ENCODE data around the gene POLH. TPM values are rescaled to one million over a fixed set of nuclear protein-coding genes. Genes with fewer than 3 reads are reported as not detected.
"Not testable (repeated sequence)": the region's sequence is repeated elsewhere in the genome, so short reads cannot be mapped to it uniquely, and the experiment has no call there.

POLH gene
- total and polyA plus RNA-seq, 7 experiments from 2014 or later, result 7.4 to 65.6 (median 16.8) TPM

GRCh38 chr6:43639984-43640800 lies 64.2 kb downstream of the POLH start:
- Histone ChIP-seq H3K9me3 (ENCODE audit: control insufficient read depth in 2 of 3, low read length in 3 of 3) (no peaks in the 10 kb centered on the region), H3K36me3 (ENCODE audit: control insufficient read depth in 2 of 3, insufficient read depth in 3 of 3, low read length in 3 of 3) (peaks cover 0 to 36% (median 8%) of the 10 kb centered on the region in 3 experiments), H3K4me1 (ENCODE audit: control insufficient read depth in 2 of 2, insufficient read depth in 2 of 2, low read length in 2 of 2) (peaks cover 24 to 28% of the 10 kb centered on the region in 2 donors), H3K27ac (ENCODE audit: low read depth, low read length) (no peak overlapping the region), H3K4me3 (ENCODE audit: low read length) (no peak overlapping the region), H3K27me3 (ENCODE audit: control insufficient read depth in 2 of 2, insufficient read depth in 2 of 2, low read length in 2 of 2) (no peaks in the 10 kb centered on the region)
- ATAC-seq (no peak), DNase-seq (no peak)
- Mint-ChIP-seq H3K27ac (peak overlapping the region in 1 of 9 donors; percentile 41), H3K27me3 (peaks cover 0 to 3% (median 0%) of the 10 kb centered on the region in 5 donors), H3K4me1 (peaks cover 29 to 74% (median 49%) of the 10 kb centered on the region in 7 donors), H3K4me3 (peak overlapping the region in 7 of 10 donors; percentile 10 to 100 (median 50)), H3K9me3 (peaks cover 0 to 5% (median 0%) of the 10 kb centered on the region in 11 donors), H3K36me3 (peaks cover 12 to 42% (median 33%) of the 10 kb centered on the region in 5 donors)
- CTCF ChIA-PET, result no interaction called here
- intact Hi-C loops (cut with micrococcal nuclease), result loop anchor here (5.0 to 10.0 kb wide), 3 partner anchors 163 to 1705 kb away; partner anchors contain the start of genes TJAP1 (in 1 of the 2) and UBR2 (in 1 of the 2)
- POLR2A ChIA-PET, result interaction anchor here (0.6 kb wide), 1 partner anchor 1319 kb away, joined by 5 read pairs; no protein-coding TSS in a partner anchor

- no peaks in the 10 kb centered on the region for H3K4me1 ChIP-seq (ENCODE audit: control insufficient read depth in 2 of 2, insufficient read depth in 2 of 2, low read length in 2 of 2)
- ChIA-PET POLR2A (interaction anchor here (0.6 to 1.3 kb wide), 4 partner anchors 9 to 439 kb away, joined by 3 to 4 read pairs (median 4); no protein-coding TSS in a partner anchor), CTCF (no interaction called here)
- peaks cover 5 to 23% (median 18%) of the 10 kb centered on the region in 5 donors for H3K36me3 Mint-ChIP-seq
- H3K27me3 Mint-ChIP-seq, result no peaks in the 10 kb centered on the region
- peaks cover 0 to 24% (median 5%) of the 10 kb centered on the region in 3 experiments for H3K36me3 ChIP-seq (ENCODE audit: control insufficient read depth in 2 of 3, insufficient read depth in 3 of 3, low read length in 3 of 3)
- peak within 1 kb of the TSS; percentile 75 to 92 (median 86) for H3K4me3 Mint-ChIP-seq
- no peaks in the 10 kb centered on the region for H3K9me3 ChIP-seq (ENCODE audit: control insufficient read depth in 2 of 3, low read length in 3 of 3)
- DNase-seq (peak in 8 of 9 donors; percentile 35 to 70 (median 45)), ATAC-seq (peak; percentile 86)
- H3K27ac ChIP-seq (ENCODE audit: low read depth, low read length), result peak within 1 kb of the TSS; percentile 41
- H3K9me3 Mint-ChIP-seq, result peaks cover 0 to 2% (median 0%) of the 10 kb centered on the region in 11 donors
- H3K27ac Mint-ChIP-seq, result peak within 1 kb of the TSS; percentile 26 to 79 (median 66)
- no peaks in the 10 kb centered on the region for H3K27me3 ChIP-seq (ENCODE audit: control insufficient read depth in 2 of 2, insufficient read depth in 2 of 2, low read length in 2 of 2)
- intact Hi-C loops (cut with micrococcal nuclease), result loop anchor here (1.0 to 2.0 kb wide), 4 partner anchors 9 to 36 kb away; partner anchors contain the start of genes GTPBP2 (in 2 of the 2) and MAD2L1BP (in 1 of the 2)
- H3K4me3 ChIP-seq (ENCODE audit: low read length), result peak within 1 kb of the TSS; percentile 52
- peaks cover 12 to 34% (median 22%) of the 10 kb centered on the region in 7 donors for H3K4me1 Mint-ChIP-seq
These were observed 69.1 kb downstream of the POLH start, which contains the start of gene RSPH9 for GRCh38 chr6:43644940-43645612. TSS of gene RSPH9 (plus strand) at chr6:43645036. CDS start at chr6:43645099, 63 bp downstream.

- intact Hi-C loops (cut with micrococcal nuclease), result loop anchor here (1.0 to 2.0 kb wide), 4 partner anchors 9 to 37 kb away; partner anchors contain the start of genes GTPBP2 (in 2 of the 2) and MAD2L1BP (in 1 of the 2)
- Histone ChIP-seq H3K4me3 (ENCODE audit: low read length) (peak overlapping the region; percentile 33), H3K9me3 (ENCODE audit: control insufficient read depth in 2 of 3, low read length in 3 of 3) (no peaks in the 10 kb centered on the region), H3K27ac (ENCODE audit: low read depth, low read length) (peak overlapping the region; percentile 41), H3K4me1 (ENCODE audit: control insufficient read depth in 2 of 2, insufficient read depth in 2 of 2, low read length in 2 of 2) (no peaks in the 10 kb centered on the region), H3K36me3 (ENCODE audit: control insufficient read depth in 2 of 3, insufficient read depth in 3 of 3, low read length in 3 of 3) (peaks cover 0 to 19% (median under 1%) of the 10 kb centered on the region in 3 experiments), H3K27me3 (ENCODE audit: control insufficient read depth in 2 of 2, insufficient read depth in 2 of 2, low read length in 2 of 2) (no peaks in the 10 kb centered on the region)
- ATAC-seq (no peak), DNase-seq (no peak)
- Mint-ChIP-seq H3K9me3 (peaks cover 0 to 2% (median 0%) of the 10 kb centered on the region in 11 donors), H3K4me3 (peak overlapping the region; percentile 75 to 92 (median 86)), H3K36me3 (peaks cover under 1 to 18% (median 13%) of the 10 kb centered on the region in 5 donors), H3K27ac (peak overlapping the region in 8 of 9 donors; percentile 26 to 79 (median 53)), H3K27me3 (no peaks in the 10 kb centered on the region), H3K4me1 (peaks cover 11 to 29% (median 18%) of the 10 kb centered on the region in 7 donors)
- CTCF ChIA-PET, result no interaction called here
- POLR2A ChIA-PET, result interaction anchor here (0.6 to 1.0 kb wide), 3 partner anchors 9 to 439 kb away, joined by 3 to 4 read pairs (median 4); no protein-coding TSS in a partner anchor
These were observed 69.6 kb downstream of the POLH start for GRCh38 chr6:43645613-43645964.

GRCh38 chr6:43647613-43648012 lies 71.6 kb downstream of the POLH start:
- intact Hi-C loops (cut with micrococcal nuclease), result no loop called here
- Histone ChIP-seq H3K4me3 (ENCODE audit: low read length) (no peak overlapping the region), H3K4me1 (ENCODE audit: control insufficient read depth in 2 of 2, insufficient read depth in 2 of 2, low read length in 2 of 2) (no peaks in the 10 kb centered on the region), H3K27me3 (ENCODE audit: control insufficient read depth in 2 of 2, insufficient read depth in 2 of 2, low read length in 2 of 2) (no peaks in the 10 kb centered on the region), H3K9me3 (ENCODE audit: control insufficient read depth in 2 of 3, low read length in 3 of 3) (no peaks in the 10 kb centered on the region), H3K36me3 (ENCODE audit: control insufficient read depth in 2 of 3, insufficient read depth in 3 of 3, low read length in 3 of 3) (no peaks in the 10 kb centered on the region), H3K27ac (ENCODE audit: low read depth, low read length) (no peak overlapping the region)
- Mint-ChIP-seq H3K9me3 (peaks cover 0 to 2% (median 0%) of the 10 kb centered on the region in 11 donors), H3K4me3 (no peak overlapping the region), H3K27ac (no peak overlapping the region), H3K4me1 (peaks cover 8 to 19% (median 12%) of the 10 kb centered on the region in 7 donors), H3K36me3 (peaks cover 0 to 10% (median 5%) of the 10 kb centered on the region in 5 donors), H3K27me3 (no peaks in the 10 kb centered on the region)
- ATAC-seq, result no peak
- CTCF ChIA-PET, result interaction anchor here (1.6 kb wide), 1 partner anchor 20 kb away, joined by 4 read pairs; no protein-coding TSS in a partner anchor
- POLR2A ChIA-PET, result interaction anchor here (1.1 to 1.6 kb wide), 2 partner anchors 11 to 18 kb away, joined by 3 to 5 read pairs; partner anchors contain the start of gene GTPBP2
- no peak for DNase-seq

- intact Hi-C loops (cut with micrococcal nuclease), result no loop called here
- H3K4me3 Mint-ChIP-seq, result no peak overlapping the region
- H3K36me3 ChIP-seq (ENCODE audit: control insufficient read depth in 2 of 3, insufficient read depth in 3 of 3, low read length in 3 of 3), result no peaks in the 10 kb centered on the region
- no peaks in the 10 kb centered on the region for H3K27me3 Mint-ChIP-seq
- no peak overlapping the region for H3K4me3 ChIP-seq (ENCODE audit: low read length)
- H3K36me3 Mint-ChIP-seq, result peaks cover 0 to 6% (median 0%) of the 10 kb centered on the region in 5 donors
- POLR2A ChIA-PET, result interaction anchor here (1.1 to 1.6 kb wide), 3 partner anchors 12 to 40 kb away, joined by 3 to 5 read pairs (median 3); partner anchors contain the start of gene GTPBP2
- CTCF ChIA-PET, result interaction anchor here (1.6 kb wide), 1 partner anchor 19 kb away, joined by 4 read pairs; no protein-coding TSS in a partner anchor
- H3K4me1 Mint-ChIP-seq, result peaks cover 5 to 18% (median 12%) of the 10 kb centered on the region in 7 donors
- ATAC-seq (no peak), DNase-seq (no peak)
- H3K27ac Mint-ChIP-seq, result no peak overlapping the region
- H3K4me1 ChIP-seq (ENCODE audit: control insufficient read depth in 2 of 2, insufficient read depth in 2 of 2, low read length in 2 of 2), result no peaks in the 10 kb centered on the region
- no peaks in the 10 kb centered on the region for H3K9me3 ChIP-seq (ENCODE audit: control insufficient read depth in 2 of 3, low read length in 3 of 3)
- H3K27me3 ChIP-seq (ENCODE audit: control insufficient read depth in 2 of 2, insufficient read depth in 2 of 2, low read length in 2 of 2), result no peaks in the 10 kb centered on the region
- H3K9me3 Mint-ChIP-seq, result peaks cover 0 to 2% (median 0%) of the 10 kb centered on the region in 11 donors
- no peak overlapping the region for H3K27ac ChIP-seq (ENCODE audit: low read depth, low read length)
These were observed 72.3 kb downstream of the POLH start for GRCh38 chr6:43648248-43648647.

- H3K4me3 Mint-ChIP-seq; H3K4me1 ChIP-seq (ENCODE audit: control insufficient read depth in 2 of 2, insufficient read depth in 2 of 2, low read length in 2 of 2); ATAC-seq; H3K4me1 Mint-ChIP-seq; H3K27ac ChIP-seq (ENCODE audit: low read depth, low read length); H3K4me3 ChIP-seq (ENCODE audit: low read length); H3K27me3 Mint-ChIP-seq; H3K27me3 ChIP-seq (ENCODE audit: control insufficient read depth in 2 of 2, insufficient read depth in 2 of 2, low read length in 2 of 2); H3K36me3 ChIP-seq (ENCODE audit: control insufficient read depth in 2 of 3, insufficient read depth in 3 of 3, low read length in 3 of 3); H3K36me3 Mint-ChIP-seq; H3K27ac Mint-ChIP-seq; H3K9me3 Mint-ChIP-seq; H3K9me3 ChIP-seq (ENCODE audit: control insufficient read depth in 2 of 3, low read length in 3 of 3); DNase-seq; intact Hi-C loops (cut with micrococcal nuclease): not testable (repeated sequence)
- CTCF ChIA-PET, result interaction anchor here (0.6 kb wide), 1 partner anchor 546 kb away, joined by 5 read pairs; no protein-coding TSS in a partner anchor
- POLR2A ChIA-PET, result interaction anchor here (0.7 kb wide), 1 partner anchor 20 kb away, joined by 3 read pairs; no protein-coding TSS in a partner anchor
These were observed 76.8 kb downstream of the POLH start for GRCh38 chr6:43652822-43653221.
